HEK293 (cell line): ENCODE measurements around the gene CNTN2.

Source experiments
- INSM2 ChIP-seq: fragments of 450-650 bp; formaldehyde crosslinking; IDR thresholded peaks from 2 replicates; pipeline ENCODE4 v1.5.1; 2016; ENCODE audit warnings: missing biosample characterization, missing genetic modification characterization
- MYNN ChIP-seq: fragments of 450-650 bp; formaldehyde crosslinking; IDR thresholded peaks from 2 replicates; pipeline ENCODE4 v1.5.1; 2016; ENCODE audit warnings: missing biosample characterization, missing genetic modification characterization, borderline replicate concordance
- OVOL3 ChIP-seq: fragments of 450-650 bp; formaldehyde crosslinking; IDR thresholded peaks from 2 replicates; pipeline ENCODE4 v1.5.1; 2016; ENCODE audit warnings: missing biosample characterization, missing genetic modification characterization
- TRIM28 ChIP-seq: IDR thresholded peaks from 2 replicates; pipeline ENCODE4 v1.6.1; 2011; ENCODE audit warnings: low read length, control low read depth, borderline replicate concordance
- ZBTB1 ChIP-seq: fragments of 450-650 bp; formaldehyde crosslinking; IDR thresholded peaks from 2 replicates; pipeline ENCODE4 v1.5.1; 2016; ENCODE audit warnings: missing biosample characterization, missing genetic modification characterization
- ZBTB6 ChIP-seq: fragments of 450-650 bp; formaldehyde crosslinking; IDR thresholded peaks from 2 replicates; pipeline ENCODE4 v1.5.1; 2017; ENCODE audit warnings: missing biosample characterization, missing genetic modification characterization
- ZBTB8A ChIP-seq: fragments of 450-650 bp; formaldehyde crosslinking; IDR thresholded peaks from 2 replicates; pipeline ENCODE4 v1.5.1; 2016; ENCODE audit warnings: missing biosample characterization, missing genetic modification characterization
- ZNF155 ChIP-seq: fragments of 450-650 bp; formaldehyde crosslinking; IDR thresholded peaks from 2 replicates; pipeline ENCODE4 v1.5.1; 2016; ENCODE audit warnings: missing biosample characterization, missing genetic modification characterization
- ZNF211 ChIP-seq: fragments of 450-650 bp; formaldehyde crosslinking; IDR thresholded peaks from 2 replicates; pipeline ENCODE4 v1.5.1; 2016; ENCODE audit warnings: low read depth, missing biosample characterization, missing genetic modification characterization
- ZNF24 ChIP-seq: fragments of 450-650 bp; formaldehyde crosslinking; IDR thresholded peaks from 2 replicates; pipeline ENCODE4 v1.5.1; 2016; ENCODE audit warnings: missing biosample characterization, missing genetic modification characterization
- ZNF302 ChIP-seq: fragments of 450-650 bp; formaldehyde crosslinking; IDR thresholded peaks from 2 replicates; pipeline ENCODE4 v1.5.1; 2016; ENCODE audit warnings: missing biosample characterization, missing genetic modification characterization, low read depth
- ZNF335 ChIP-seq: fragments of 450-650 bp; formaldehyde crosslinking; conservative IDR thresholded peaks from 2 replicates; pipeline ENCODE4 v1.5.1; 2016; ENCODE audit warnings: missing biosample characterization, missing genetic modification characterization
- ZNF341 ChIP-seq: fragments of 450-650 bp; formaldehyde crosslinking; IDR thresholded peaks from 2 replicates; pipeline ENCODE4; 2016; ENCODE audit warnings: low read depth, missing biosample characterization, missing genetic modification characterization
- ZNF362 ChIP-seq: fragments of 450-650 bp; formaldehyde crosslinking; IDR thresholded peaks from 2 replicates; pipeline ENCODE4 v1.5.1; 2016; ENCODE audit warnings: missing biosample characterization, missing genetic modification characterization
- ZNF416 ChIP-seq: fragments of 450-650 bp; formaldehyde crosslinking; IDR thresholded peaks from 2 replicates; pipeline ENCODE4 v1.5.1; 2016; ENCODE audit warnings: missing biosample characterization, missing genetic modification characterization
- ZNF423 ChIP-seq: fragments of 450-650 bp; formaldehyde crosslinking; IDR thresholded peaks from 2 replicates; pipeline ENCODE4 v1.5.1; 2016; ENCODE audit warnings: missing biosample characterization, missing genetic modification characterization
- ZNF48 ChIP-seq: fragments of 450-650 bp; formaldehyde crosslinking; IDR thresholded peaks from 2 replicates; pipeline ENCODE4 v1.5.1; 2016; ENCODE audit warnings: missing biosample characterization, missing genetic modification characterization
- ZNF518A ChIP-seq: fragments of 450-650 bp; formaldehyde crosslinking; conservative IDR thresholded peaks from 2 replicates; pipeline ENCODE4 v1.5.1; 2016; ENCODE audit warnings: low read depth, missing biosample characterization, missing genetic modification characterization
- ZNF549 ChIP-seq: fragments of 450-650 bp; IDR thresholded peaks from 2 replicates; pipeline ENCODE4 v1.5.1; 2018; ENCODE audit warnings: missing biosample characterization, missing genetic modification characterization, mild to moderate bottlenecking, inconsistent platforms, moderate library complexity
- ZNF623 ChIP-seq: fragments of 450-650 bp; formaldehyde crosslinking; IDR thresholded peaks from 2 replicates; pipeline ENCODE4 v1.5.1; 2016; ENCODE audit warnings: missing biosample characterization, missing genetic modification characterization
- ZNF658 ChIP-seq: fragments of 450-650 bp; formaldehyde crosslinking; IDR thresholded peaks from 2 replicates; pipeline ENCODE4; 2016; ENCODE audit warnings: missing biosample characterization, missing genetic modification characterization
- ZNF747 ChIP-seq: fragments of 450-650 bp; formaldehyde crosslinking; IDR thresholded peaks from 2 replicates; pipeline ENCODE4 v1.5.1; 2016; ENCODE audit warnings: missing biosample characterization, missing genetic modification characterization
- ZNF843 ChIP-seq: fragments of 450-650 bp; formaldehyde crosslinking; IDR thresholded peaks from 2 replicates; pipeline ENCODE4 v1.5.1; 2016; ENCODE audit warnings: missing biosample characterization, missing genetic modification characterization
- ZSCAN16 ChIP-seq: fragments of 450-650 bp; formaldehyde crosslinking; IDR thresholded peaks from 2 replicates; pipeline ENCODE4 v1.5.1; 2016; ENCODE audit warnings: missing biosample characterization, missing genetic modification characterization
- TF ChIP-seq, protein P1 (sequence below): fragments of 450-650 bp; formaldehyde crosslinking; IDR thresholded peaks from 2 replicates; pipeline ENCODE4 v1.5.1; 2016; ENCODE audit warnings: missing biosample characterization, missing genetic modification characterization
- TF ChIP-seq, protein P2 (sequence below): fragments of 450-650 bp; formaldehyde crosslinking; IDR thresholded peaks from 2 replicates; pipeline ENCODE4 v1.5.1; 2017; ENCODE audit warnings: missing biosample characterization, missing genetic modification characterization

CNTN2 gene

GRCh38 chr1:205121660-205122488 is 78.9 kb downstream of the CNTN2 start, which contains the start of gene RBBP5 (continued):
- no peak for TF ChIP-seq ZNF362 (tag by site-specific recombination)
- peak; percentile 63; the same call in 1 of the 2 replicates for TF ChIP-seq OVOL3
- peak; percentile 80 for TF ChIP-seq ZBTB8A
- no peak for TF ChIP-seq ZNF747 (tag by site-specific recombination)
- peak; percentile 78; the same call in 1 of the 2 replicates for TF ChIP-seq ZBTB6
- no peak for TF ChIP-seq ZNF155
- no peak; the same call in 1 of the 2 replicates for TF ChIP-seq ZNF416 (tag by site-specific recombination)
- TF ChIP-seq ZNF423 (tag by site-specific recombination) = no peak
- 0 out of 2 replicates have a peak, but pooled peaks have one; percentile 9 for TF ChIP-seq ZNF341 (tag by site-specific recombination)
- TF ChIP-seq, protein P1, sequence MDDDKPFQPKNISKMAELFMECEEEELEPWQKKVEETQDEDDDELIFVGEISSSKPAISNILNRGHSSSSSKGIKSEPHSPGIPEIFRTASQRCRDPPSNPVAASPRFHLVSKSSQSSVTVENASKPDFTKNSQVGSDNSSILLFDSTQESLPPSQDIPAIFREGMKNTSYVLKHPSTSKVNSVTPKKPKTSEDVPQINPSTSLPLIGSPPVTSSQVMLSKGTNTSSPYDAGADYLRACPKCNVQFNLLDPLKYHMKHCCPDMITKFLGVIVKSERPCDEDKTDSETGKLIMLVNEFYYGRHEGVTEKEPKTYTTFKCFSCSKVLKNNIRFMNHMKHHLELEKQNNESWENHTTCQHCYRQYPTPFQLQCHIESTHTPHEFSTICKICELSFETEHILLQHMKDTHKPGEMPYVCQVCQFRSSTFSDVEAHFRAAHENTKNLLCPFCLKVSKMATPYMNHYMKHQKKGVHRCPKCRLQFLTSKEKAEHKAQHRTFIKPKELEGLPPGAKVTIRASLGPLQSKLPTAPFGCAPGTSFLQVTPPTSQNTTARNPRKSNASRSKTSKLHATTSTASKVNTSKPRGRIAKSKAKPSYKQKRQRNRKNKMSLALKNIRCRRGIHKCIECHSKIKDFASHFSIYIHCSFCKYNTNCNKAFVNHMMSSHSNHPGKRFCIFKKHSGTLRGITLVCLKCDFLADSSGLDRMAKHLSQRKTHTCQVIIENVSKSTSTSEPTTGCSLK (tag by site-specific recombination) = no peak
- no peak for TF ChIP-seq ZNF48
- TF ChIP-seq ZNF211 (tag by site-specific recombination) = no peak
- TF ChIP-seq ZNF518A = peak; percentile 97
- peak; percentile 100 for TF ChIP-seq ZNF335 (tag by site-specific recombination)
- no peak for TF ChIP-seq ZBTB1 (tag by site-specific recombination)
- TF ChIP-seq ZNF843 (tag by site-specific recombination) = peak; percentile 85
- no peak for TF ChIP-seq ZSCAN16 (tag by site-specific recombination)
- peak; percentile 99 for TF ChIP-seq ZNF24 (tag by site-specific recombination)
- peak; percentile 65; the same call in 1 of the 2 replicates for TF ChIP-seq ZNF302 (tag by site-specific recombination)
- TF ChIP-seq INSM2 (tag by site-specific recombination) = peak; percentile 92
- no peak for TF ChIP-seq ZNF549
- 0 out of 2 replicates have a peak, but pooled peaks have one; percentile 30 for TF ChIP-seq MYNN (tag by site-specific recombination)
- TF ChIP-seq, protein P2, sequence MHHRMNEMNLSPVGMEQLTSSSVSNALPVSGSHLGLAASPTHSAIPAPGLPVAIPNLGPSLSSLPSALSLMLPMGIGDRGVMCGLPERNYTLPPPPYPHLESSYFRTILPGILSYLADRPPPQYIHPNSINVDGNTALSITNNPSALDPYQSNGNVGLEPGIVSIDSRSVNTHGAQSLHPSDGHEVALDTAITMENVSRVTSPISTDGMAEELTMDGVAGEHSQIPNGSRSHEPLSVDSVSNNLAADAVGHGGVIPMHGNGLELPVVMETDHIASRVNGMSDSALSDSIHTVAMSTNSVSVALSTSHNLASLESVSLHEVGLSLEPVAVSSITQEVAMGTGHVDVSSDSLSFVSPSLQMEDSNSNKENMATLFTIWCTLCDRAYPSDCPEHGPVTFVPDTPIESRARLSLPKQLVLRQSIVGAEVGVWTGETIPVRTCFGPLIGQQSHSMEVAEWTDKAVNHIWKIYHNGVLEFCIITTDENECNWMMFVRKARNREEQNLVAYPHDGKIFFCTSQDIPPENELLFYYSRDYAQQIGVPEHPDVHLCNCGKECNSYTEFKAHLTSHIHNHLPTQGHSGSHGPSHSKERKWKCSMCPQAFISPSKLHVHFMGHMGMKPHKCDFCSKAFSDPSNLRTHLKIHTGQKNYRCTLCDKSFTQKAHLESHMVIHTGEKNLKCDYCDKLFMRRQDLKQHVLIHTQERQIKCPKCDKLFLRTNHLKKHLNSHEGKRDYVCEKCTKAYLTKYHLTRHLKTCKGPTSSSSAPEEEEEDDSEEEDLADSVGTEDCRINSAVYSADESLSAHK (tag by site-specific recombination) = no peak; the same call in 1 of the 2 replicates
- TF ChIP-seq ZNF658 (tag by site-specific recombination) = no peak
- TF ChIP-seq ZNF623 (tag by site-specific recombination) = peak; percentile 59
- TF ChIP-seq TRIM28 = peak; percentile 96
